K562 (cell line): ENCODE results near the gene AAGAB. TPM values are rescaled to one million over a fixed set of nuclear protein-coding genes. Genes with fewer than 3 reads are reported as not detected.

ENCODE experiments used
- ATAC-seq: fragments of 200-7000 bp; cut with Tn5 transposase; 3 replicates; pipeline ENCODE4 v1.9.1; 2020; ENCODE audit warnings: moderate library complexity
- BruUV-seq: library from RNA; stranded (reverse); fragments of 400-500 nt; replicated peaks from 2 replicates; lab custom pipeline; 2021; lab: Mats Ljungman, UMichigan
- CTCF ChIA-PET: fragments of 300-600 bp; formaldehyde crosslinking; extraction: SDS; loops from one replicate; lab custom pipeline; 2021; ENCODE audit warnings: low intra/inter-chr PET ratio; lab: Yijun Ruan, JAX
- POLR2A ChIA-PET: fragments of 300-600, 350-650 bp; sonication (Branson Sonifier 250); formaldehyde crosslinking; extraction: SDS; loops from one replicate; lab custom pipeline; 2021; ENCODE audit warnings: antibody characterized with exemption, inconsistent platforms; lab: Yijun Ruan, JAX
- DNase-seq, 4 experiments: peaks; one replicate each; pipeline versions ENCODE4 v3.0.0 to v3.0.0-alpha.2; 2011 to 2018; ENCODE audit warnings: low spot score in 3 of 4, mixed read lengths in 3 of 4; ENCODE audit errors: extremely low read depth in 1 of 4
- FAIRE-seq: peaks from 2 replicates; lab custom pipeline; 2011; peaks lifted over from hg19 to GRCh38; lab: Jason Lieb, UNC
- H2AFZ ChIP-seq: 2 replicates; pipeline ENCODE4 v1.6.0; 2011; ENCODE audit warnings: low read depth, low read length, control low read depth, inconsistent platforms
- H3K27ac ChIP-seq: fragments of 200-600 bp; 3 replicates; pipeline ENCODE4 v1.8.0; 2011; ENCODE audit warnings: low read depth, mild to moderate bottlenecking, control low read depth, inconsistent platforms, low read length, moderate library complexity, mixed read lengths; ENCODE audit errors: extremely low read depth
- H3K27me3 ChIP-seq, 2 experiments: fragments of 300-600 bp in 1 of 2; 2 replicates in 1 of 2; 3 replicates in 1 of 2; pipeline versions ENCODE4 v1.6.0 to v1.8.0; 2011; ENCODE audit warnings: inconsistent platforms in 2 of 2, low read length in 2 of 2, mild to moderate bottlenecking in 1 of 2, mixed read lengths in 1 of 2, moderate library complexity in 1 of 2; ENCODE audit not compliant: control insufficient read depth in 2 of 2, insufficient read depth in 2 of 2
- H3K36me3 ChIP-seq: fragments of 300-600 bp; 3 replicates; pipeline ENCODE4 v1.8.0; 2011; ENCODE audit warnings: mild to moderate bottlenecking, low read length, inconsistent platforms; ENCODE audit not compliant: control insufficient read depth, insufficient read depth
- H3K4me1 ChIP-seq, 2 experiments: fragments of 200-600 bp in 1 of 2; replicated peaks in 1 of 2; 2 replicates in 1 of 2; 3 replicates in 1 of 2; pipeline versions ENCODE4 v1.5.1 to v1.8.0; 2011; ENCODE audit warnings: inconsistent platforms in 2 of 2, low read length in 2 of 2, mild to moderate bottlenecking in 1 of 2, mixed read lengths in 1 of 2, moderate library complexity in 1 of 2; ENCODE audit not compliant: control insufficient read depth in 2 of 2, insufficient read depth in 2 of 2
- H3K4me2 ChIP-seq: 2 replicates; pipeline ENCODE4 v1.6.1; 2011; ENCODE audit warnings: low read length, control low read depth, inconsistent platforms, mixed read lengths; ENCODE audit not compliant: insufficient read depth
- H3K4me3 ChIP-seq: fragments of 200-600 bp; sonication (generic), shearing (Covaris generic); 2 replicates; pipeline ENCODE4 v1.5.1; 2016; ENCODE audit warnings: control low read depth, inconsistent platforms
- H3K79me2 ChIP-seq: fragments of 200-600 bp; 3 replicates; pipeline ENCODE4 v1.8.0; 2011; ENCODE audit warnings: low read length, inconsistent platforms; ENCODE audit not compliant: control insufficient read depth, insufficient read depth
- H3K9ac ChIP-seq, 2 experiments: 2 replicates each; pipeline versions ENCODE4 v1.6.0 to v1.6.1; 2011; ENCODE audit warnings: low read depth in 2 of 2, low read length in 2 of 2, control low read depth in 1 of 2, inconsistent platforms in 1 of 2, mild to moderate bottlenecking in 1 of 2, mixed read lengths in 1 of 2; ENCODE audit not compliant: insufficient read depth in 1 of 2
- H3K9me1 ChIP-seq: one replicate; pipeline ENCODE4 v1.6.0; 2011; ENCODE audit warnings: inconsistent platforms, mild to moderate bottlenecking, low read length, moderate library complexity; ENCODE audit not compliant: control insufficient read depth, insufficient read depth
- H3K9me3 ChIP-seq: replicated peaks from 2 replicates; pipeline ENCODE4 v1.5.1; 2011; ENCODE audit warnings: low read depth, low read length, inconsistent platforms; ENCODE audit not compliant: control insufficient read depth, insufficient read depth
- H4K20me1 ChIP-seq: replicated peaks from 2 replicates; pipeline ENCODE4 v1.6.1; 2011; ENCODE audit warnings: low read length, inconsistent platforms, mixed read lengths; ENCODE audit not compliant: control insufficient read depth, insufficient read depth
- MTA1 ChIP-seq: fragments of 450-650 bp; IDR thresholded peaks from 2 replicates; pipeline ENCODE4 v1.6.1; 2017; ENCODE audit warnings: borderline replicate concordance
- RAD21 ChIP-seq, 2 experiments: fragments of 250-450 bp in 1 of 2; fragments of 450-650 bp in 1 of 2; sonication (Bioruptor Pico) in 1 of 2; formaldehyde crosslinking in 1 of 2; IDR thresholded peaks in 1 of 2; conservative IDR thresholded peaks in 1 of 2; 2 replicates each; pipeline versions ENCODE4 v1.4.0 to v1.8.0; 2020 to 2022; ENCODE audit warnings: mild to moderate bottlenecking in 2 of 2, moderate library complexity in 1 of 2
- RBBP5 ChIP-seq: fragments of 200-600 bp; sonication (generic); IDR thresholded peaks from 2 replicates; pipeline ENCODE4 v1.6.1; 2012; ENCODE audit warnings: borderline replicate concordance, mild to moderate bottlenecking, low read length, control low read depth, inconsistent platforms; ENCODE audit not compliant: insufficient read depth, poor library complexity, severe bottlenecking
- REST ChIP-seq, 2 experiments: fragments of 450-650 bp; formaldehyde crosslinking in 1 of 2; IDR thresholded peaks; 2 replicates each; pipeline versions ENCODE4 v1.4.0 to v1.6.1; 2014 to 2020; ENCODE audit warnings: mild to moderate bottlenecking in 2 of 2, borderline replicate concordance in 1 of 2, low read depth in 1 of 2
- WGBS: fragments of 100-300 bp; shearing (Covaris generic); methylation state at CpG from one replicate; pipeline ENCODE4 v1.1.6; 2016; ENCODE audit warnings: low coverage, mixed read lengths; ENCODE audit not compliant: insufficient coverage; ENCODE audit errors: missing lambda C conversion rate; 5-methylcytosine and 5-hydroxymethylcytosine counted together
- in situ Hi-C: fragments of 300-500 bp; cut with MboI; formaldehyde crosslinking; loops from 4 replicates; pipeline ENCODE4 v1.15.0; 2018; ENCODE audit warnings: inconsistent platforms, mixed read lengths
- intact Hi-C: fragments of 100-400 bp; cut with micrococcal nuclease; formaldehyde crosslinking; loops from 2 replicates; pipeline ENCODE4 v1.14.2; 2022
- polyA plus RNA-seq, 8 experiments: library from polyadenylated mRNA; depleted of rRNA in 4 of 8; stranded (reverse) in 5 of 8; unstranded in 3 of 8; fragments of >200 nt; fragmentation: Nextera tagmentation in 2 of 8; fragmentation: Illumina TruSeq in 1 of 8; extraction: Ambion mirVana in 2 of 8; extraction: Trizol in 1 of 8; gene quantifications; 2 replicates each; pipeline versions ENCODE4 v1.2.1 to v1.2.3, GENCODE V29; 2011 to 2014; ENCODE audit warnings: inconsistent platforms in 1 of 8, missing spikeins in 1 of 8
- total RNA-seq, 7 experiments: library from RNA; depleted of rRNA in 6 of 7; stranded (reverse); fragments of >200 nt in 6 of 7; fragmentation: Illumina TruSeq in 2 of 7; extraction: Trizol in 2 of 7; gene quantifications; 2 replicates each; pipeline versions ENCODE4 v1.2.1 to v1.2.3, GENCODE V29; 2011 to 2021; ENCODE audit warnings: low replicate concordance in 1 of 7
- TF ChIP-seq, protein P1 (sequence below), 3 experiments: IDR thresholded peaks in 2 of 3; conservative IDR thresholded peaks in 1 of 3; 2 replicates each; pipeline ENCODE4 v1.5.1; 2011 to 2012; ENCODE audit warnings: low read length in 3 of 3, mild to moderate bottlenecking in 3 of 3, control low read depth in 2 of 3, improper control_type of control experiment in 1 of 3, inconsistent platforms in 1 of 3, low read depth in 1 of 3, mixed read lengths in 1 of 3, moderate library complexity in 1 of 3; ENCODE audit not compliant: insufficient read depth in 2 of 3

Gene AAGAB
- total and polyA plus RNA-seq, 9 of the 15 experiments (the other 6 are each of a cell fraction or from before 2014, with no cell fraction given), result 17.8 to 109 (median 58.3) TPM

DNA sequence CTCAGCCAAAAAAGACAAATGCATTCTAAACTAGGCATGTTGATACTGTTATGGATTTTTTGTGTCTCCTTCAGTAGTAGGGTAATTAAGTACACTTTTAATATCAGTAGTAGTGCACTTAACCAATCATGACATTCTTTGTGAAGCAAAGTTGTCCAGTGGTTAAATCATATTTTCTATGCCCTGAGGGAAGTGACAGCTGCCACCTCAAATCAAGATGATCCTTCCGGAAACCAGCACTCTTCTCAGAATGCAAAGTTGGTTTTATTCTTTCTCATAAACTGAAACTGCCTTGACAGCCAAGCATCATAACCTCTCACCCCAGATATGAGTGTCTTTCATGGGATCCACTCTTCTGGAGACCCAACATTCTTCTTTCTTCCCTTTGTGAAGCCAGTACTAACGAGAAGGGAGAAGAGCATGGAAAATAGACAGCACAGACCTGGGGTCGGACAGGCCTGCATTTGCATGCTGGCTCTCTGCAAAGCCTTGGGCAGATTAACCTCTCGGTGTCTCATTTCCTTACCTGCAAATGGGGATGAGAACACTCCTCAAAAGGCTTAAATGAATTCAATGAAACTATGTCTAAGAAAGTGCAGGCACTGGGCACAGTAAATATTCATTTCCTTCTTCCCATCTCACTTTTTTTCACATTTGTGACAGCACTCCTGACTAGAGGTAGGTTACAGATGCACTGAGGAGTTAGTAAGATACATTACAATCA lies 13.2 kb downstream of the AAGAB start (continued):
- no peak for TF ChIP-seq RBBP5

DNA sequence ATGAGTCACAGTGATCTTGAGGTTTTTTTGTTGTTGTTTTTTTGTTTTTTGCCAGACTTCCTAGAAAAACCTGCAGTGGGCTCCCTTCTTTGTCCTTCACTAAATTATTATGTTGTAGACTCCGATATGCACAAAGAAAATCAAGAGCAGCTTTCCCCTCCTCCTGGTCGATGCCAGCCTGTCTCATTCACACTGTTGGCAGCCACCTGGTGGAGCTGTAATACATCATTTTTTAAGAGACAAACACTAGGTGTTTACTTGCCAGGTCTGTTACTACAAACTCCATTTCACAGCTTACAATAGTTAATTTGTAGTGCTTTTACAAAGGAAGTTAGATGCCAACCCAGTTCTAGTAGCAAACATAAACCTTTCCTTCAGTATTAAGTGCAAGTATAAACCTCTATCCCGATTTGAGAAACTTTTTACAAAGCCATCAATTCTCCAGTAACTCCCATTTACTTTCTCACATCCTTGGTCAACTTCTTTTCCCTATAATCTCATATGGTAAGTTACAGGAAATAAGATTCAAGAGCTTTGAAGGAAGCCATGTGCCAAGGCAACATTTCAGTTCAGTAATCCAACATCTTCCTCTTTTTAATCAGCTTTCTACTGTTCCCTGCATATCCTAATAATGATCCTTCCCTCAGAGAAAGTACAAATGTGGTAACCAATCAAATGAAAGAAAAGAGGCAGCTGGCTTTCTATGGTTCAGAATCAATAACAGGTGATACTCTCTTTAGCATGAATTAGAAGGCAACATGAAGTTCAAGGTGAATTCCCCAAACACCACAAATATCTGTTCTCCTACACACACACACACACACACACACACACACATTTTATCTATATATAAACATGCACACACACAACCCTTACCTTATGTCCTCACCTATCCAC lies 14.0 kb downstream of the AAGAB start:
- DNase-seq (peak in 1 of 4 experiments; percentile 9), FAIRE-seq (no peak), ATAC-seq (peak; percentile 63; the same call in 2 of the 3 replicates)
- WGBS, result 29% methylated on average over 3 of the region's 3 CpGs
- POLR2A ChIA-PET, result interaction anchor here (0.5 to 2.2 kb wide), 9 partner anchors 11 to 102 kb away, joined by 3 to 8 read pairs (median 3); partner anchors contain the start of genes AAGAB and IQCH
- Histone ChIP-seq H2AFZ (no peak overlapping the region), H3K9me3 (no peaks in the 10 kb centered on the region), H3K4me1 (no peaks in the 10 kb centered on the region), H4K20me1 (no peaks in the 10 kb centered on the region), H3K9me1 (no peaks in the 10 kb centered on the region), H3K4me3 (no peak overlapping the region), H3K4me2 (no peak overlapping the region), H3K27ac (no peak overlapping the region), H3K79me2 (peaks cover 86% of the 10 kb centered on the region), H3K27me3 (no peaks in the 10 kb centered on the region), H3K36me3 (peaks cover 30% of the 10 kb centered on the region), H3K9ac (no peak overlapping the region)
- intact Hi-C loops, result no loop called here
- BruUV-seq, result no TSS peak
- in situ Hi-C loops, result no loop called here
- TF ChIP-seq REST (IDR thresholded peaks at IDR 0.05; ENCODE audit: borderline replicate concordance), result peak; percentile 37; the same call in 1 of the 2 replicates
- TF ChIP-seq REST (CRISPR knock-in tag; IDR thresholded peaks at IDR 0.05; ENCODE audit: low read depth), result no peak
- TF ChIP-seq, protein P1, sequence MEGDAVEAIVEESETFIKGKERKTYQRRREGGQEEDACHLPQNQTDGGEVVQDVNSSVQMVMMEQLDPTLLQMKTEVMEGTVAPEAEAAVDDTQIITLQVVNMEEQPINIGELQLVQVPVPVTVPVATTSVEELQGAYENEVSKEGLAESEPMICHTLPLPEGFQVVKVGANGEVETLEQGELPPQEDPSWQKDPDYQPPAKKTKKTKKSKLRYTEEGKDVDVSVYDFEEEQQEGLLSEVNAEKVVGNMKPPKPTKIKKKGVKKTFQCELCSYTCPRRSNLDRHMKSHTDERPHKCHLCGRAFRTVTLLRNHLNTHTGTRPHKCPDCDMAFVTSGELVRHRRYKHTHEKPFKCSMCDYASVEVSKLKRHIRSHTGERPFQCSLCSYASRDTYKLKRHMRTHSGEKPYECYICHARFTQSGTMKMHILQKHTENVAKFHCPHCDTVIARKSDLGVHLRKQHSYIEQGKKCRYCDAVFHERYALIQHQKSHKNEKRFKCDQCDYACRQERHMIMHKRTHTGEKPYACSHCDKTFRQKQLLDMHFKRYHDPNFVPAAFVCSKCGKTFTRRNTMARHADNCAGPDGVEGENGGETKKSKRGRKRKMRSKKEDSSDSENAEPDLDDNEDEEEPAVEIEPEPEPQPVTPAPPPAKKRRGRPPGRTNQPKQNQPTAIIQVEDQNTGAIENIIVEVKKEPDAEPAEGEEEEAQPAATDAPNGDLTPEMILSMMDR (IDR thresholded peaks at IDR 0.05 in 2 of 3, conservative IDR thresholded peaks at IDR 0.05 in 1 of 3; ENCODE audit: insufficient read depth in 2 of 3, low read depth in 1 of 3, low read length in 3 of 3), result peak; percentile 36 to 50 (median 38); a peak in 3 of 6 replicates
- TF ChIP-seq MTA1, result no peak
- TF ChIP-seq RAD21 (CRISPR knock-in tag; conservative IDR thresholded peaks at IDR 0.05 in 1 of 2, IDR thresholded peaks at IDR 0.05 in 1 of 2), result peak; percentile 34 to 44
- CTCF ChIA-PET, result interaction anchor here (0.5 to 3.2 kb wide), 5 partner anchors 63 to 195 kb away, joined by 3 to 16 read pairs (median 4); partner anchors contain the start of gene SMAD3
